Measurements from ENCODE around the gene CMTR1.

The CMTR1 gene

DNA sequence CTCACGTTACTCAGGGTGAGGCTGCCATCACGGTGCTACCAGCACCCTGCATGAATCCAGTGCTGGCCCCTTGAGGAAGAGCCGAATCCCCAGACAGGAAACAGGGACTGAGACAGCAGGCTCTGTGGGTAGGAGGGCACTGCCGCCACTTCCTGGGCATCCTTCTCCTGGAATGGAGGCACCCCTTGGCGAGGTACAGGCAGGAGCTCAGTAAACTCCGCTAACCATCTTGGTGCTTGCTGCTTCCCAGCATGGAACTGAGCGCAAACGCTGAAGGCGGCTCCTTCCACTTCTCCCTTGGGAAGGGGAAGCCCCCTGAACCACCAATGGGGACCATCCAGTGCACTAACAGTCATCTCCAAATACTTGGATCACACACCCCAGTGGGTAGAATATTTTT lies 80.1 kb downstream of the CMTR1 start:
- DNase-seq (ENCODE audit: low read depth in 1 of 2, low spot score in 1 of 2): no peak
- H3K27me3 ChIP-seq (ENCODE audit: insufficient read depth, poor library complexity, severe bottlenecking): peaks cover 30% of the 10 kb centered on the region
- no peak overlapping the region for H3K4me3 ChIP-seq (replicated peaks; ENCODE audit: insufficient read depth, low read length)
- H3K27ac ChIP-seq (replicated peaks): no peak overlapping the region
- TF ChIP-seq GABPA (IDR thresholded peaks at IDR 0.05; ENCODE audit: low read depth) (no peak), SPI1 (IDR thresholded peaks at IDR 0.05; ENCODE audit: borderline replicate concordance, low read depth) (no peak), POLR2AphosphoS5 (IDR thresholded peaks at IDR 0.05; ENCODE audit: low read depth) (no peak)
- TF ChIP-seq, protein P1, sequence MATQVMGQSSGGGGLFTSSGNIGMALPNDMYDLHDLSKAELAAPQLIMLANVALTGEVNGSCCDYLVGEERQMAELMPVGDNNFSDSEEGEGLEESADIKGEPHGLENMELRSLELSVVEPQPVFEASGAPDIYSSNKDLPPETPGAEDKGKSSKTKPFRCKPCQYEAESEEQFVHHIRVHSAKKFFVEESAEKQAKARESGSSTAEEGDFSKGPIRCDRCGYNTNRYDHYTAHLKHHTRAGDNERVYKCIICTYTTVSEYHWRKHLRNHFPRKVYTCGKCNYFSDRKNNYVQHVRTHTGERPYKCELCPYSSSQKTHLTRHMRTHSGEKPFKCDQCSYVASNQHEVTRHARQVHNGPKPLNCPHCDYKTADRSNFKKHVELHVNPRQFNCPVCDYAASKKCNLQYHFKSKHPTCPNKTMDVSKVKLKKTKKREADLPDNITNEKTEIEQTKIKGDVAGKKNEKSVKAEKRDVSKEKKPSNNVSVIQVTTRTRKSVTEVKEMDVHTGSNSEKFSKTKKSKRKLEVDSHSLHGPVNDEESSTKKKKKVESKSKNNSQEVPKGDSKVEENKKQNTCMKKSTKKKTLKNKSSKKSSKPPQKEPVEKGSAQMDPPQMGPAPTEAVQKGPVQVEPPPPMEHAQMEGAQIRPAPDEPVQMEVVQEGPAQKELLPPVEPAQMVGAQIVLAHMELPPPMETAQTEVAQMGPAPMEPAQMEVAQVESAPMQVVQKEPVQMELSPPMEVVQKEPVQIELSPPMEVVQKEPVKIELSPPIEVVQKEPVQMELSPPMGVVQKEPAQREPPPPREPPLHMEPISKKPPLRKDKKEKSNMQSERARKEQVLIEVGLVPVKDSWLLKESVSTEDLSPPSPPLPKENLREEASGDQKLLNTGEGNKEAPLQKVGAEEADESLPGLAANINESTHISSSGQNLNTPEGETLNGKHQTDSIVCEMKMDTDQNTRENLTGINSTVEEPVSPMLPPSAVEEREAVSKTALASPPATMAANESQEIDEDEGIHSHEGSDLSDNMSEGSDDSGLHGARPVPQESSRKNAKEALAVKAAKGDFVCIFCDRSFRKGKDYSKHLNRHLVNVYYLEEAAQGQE (IDR thresholded peaks at IDR 0.05; ENCODE audit: insufficient replicate concordance, low read depth): no peak

DNA sequence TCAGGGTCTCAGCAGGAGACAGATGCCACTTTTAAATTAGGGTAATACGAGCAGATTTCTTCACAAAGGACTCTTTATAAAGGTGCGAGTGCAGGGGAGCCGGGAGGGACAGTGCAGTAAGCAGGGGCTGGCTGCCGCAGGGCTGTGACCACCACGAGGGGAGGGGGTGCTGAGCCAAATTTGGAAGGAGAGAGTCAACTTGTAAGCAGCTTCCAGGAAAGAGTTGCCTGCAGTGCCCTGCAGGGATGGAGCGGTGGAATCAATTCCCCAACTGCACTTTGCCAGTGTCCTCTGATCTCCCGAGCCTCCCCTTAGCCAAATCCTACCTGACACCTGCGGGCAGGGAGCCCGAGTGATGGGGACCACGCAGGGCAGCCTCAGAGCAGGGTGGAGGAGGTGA lies 80.6 kb downstream of the CMTR1 start:
- no peak for DNase-seq (ENCODE audit: low read depth in 1 of 2, low spot score in 1 of 2)
- Histone ChIP-seq H3K27ac (replicated peaks) (no peak overlapping the region), H3K27me3 (ENCODE audit: insufficient read depth, poor library complexity, severe bottlenecking) (peaks cover 30% of the 10 kb centered on the region), H3K4me3 (replicated peaks; ENCODE audit: insufficient read depth, low read length) (no peak overlapping the region)
- TF ChIP-seq GABPA (IDR thresholded peaks at IDR 0.05; ENCODE audit: low read depth) (no peak), SPI1 (IDR thresholded peaks at IDR 0.05; ENCODE audit: borderline replicate concordance, low read depth) (no peak), POLR2AphosphoS5 (IDR thresholded peaks at IDR 0.05; ENCODE audit: low read depth) (no peak)
- TF ChIP-seq, protein P2, sequence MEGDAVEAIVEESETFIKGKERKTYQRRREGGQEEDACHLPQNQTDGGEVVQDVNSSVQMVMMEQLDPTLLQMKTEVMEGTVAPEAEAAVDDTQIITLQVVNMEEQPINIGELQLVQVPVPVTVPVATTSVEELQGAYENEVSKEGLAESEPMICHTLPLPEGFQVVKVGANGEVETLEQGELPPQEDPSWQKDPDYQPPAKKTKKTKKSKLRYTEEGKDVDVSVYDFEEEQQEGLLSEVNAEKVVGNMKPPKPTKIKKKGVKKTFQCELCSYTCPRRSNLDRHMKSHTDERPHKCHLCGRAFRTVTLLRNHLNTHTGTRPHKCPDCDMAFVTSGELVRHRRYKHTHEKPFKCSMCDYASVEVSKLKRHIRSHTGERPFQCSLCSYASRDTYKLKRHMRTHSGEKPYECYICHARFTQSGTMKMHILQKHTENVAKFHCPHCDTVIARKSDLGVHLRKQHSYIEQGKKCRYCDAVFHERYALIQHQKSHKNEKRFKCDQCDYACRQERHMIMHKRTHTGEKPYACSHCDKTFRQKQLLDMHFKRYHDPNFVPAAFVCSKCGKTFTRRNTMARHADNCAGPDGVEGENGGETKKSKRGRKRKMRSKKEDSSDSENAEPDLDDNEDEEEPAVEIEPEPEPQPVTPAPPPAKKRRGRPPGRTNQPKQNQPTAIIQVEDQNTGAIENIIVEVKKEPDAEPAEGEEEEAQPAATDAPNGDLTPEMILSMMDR (IDR thresholded peaks at IDR 0.05; ENCODE audit: insufficient read depth, low read length): no peak
- TF ChIP-seq, protein P1 (IDR thresholded peaks at IDR 0.05; ENCODE audit: insufficient replicate concordance, low read depth): no peak

DNA sequence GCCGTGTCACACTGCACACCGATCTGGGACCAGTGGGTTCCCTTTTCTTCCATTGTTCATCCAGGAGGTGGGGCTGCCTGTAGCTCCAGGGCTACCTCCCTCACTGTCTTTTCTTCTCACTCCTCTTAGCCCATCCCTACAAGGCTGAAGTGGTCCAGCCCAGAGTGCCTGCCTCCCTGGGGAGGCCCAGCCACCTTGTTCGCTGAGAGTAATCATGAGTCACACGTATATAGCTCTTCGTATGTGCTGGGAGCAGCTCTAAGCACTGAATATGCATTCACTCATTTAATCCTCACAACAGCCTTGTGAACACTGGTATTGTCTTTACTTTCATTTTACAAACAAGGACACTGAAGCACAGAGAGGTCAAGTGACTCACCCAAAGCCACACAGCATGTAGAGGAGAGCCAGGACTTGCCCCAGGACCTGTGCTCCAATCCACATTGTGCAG lies 81.3 kb downstream of the CMTR1 start:
- no peak for DNase-seq (ENCODE audit: low read depth in 1 of 2, low spot score in 1 of 2)
- Histone ChIP-seq H3K27ac (replicated peaks) (no peak overlapping the region), H3K4me3 (replicated peaks; ENCODE audit: insufficient read depth, low read length) (no peak overlapping the region), H3K27me3 (ENCODE audit: insufficient read depth, poor library complexity, severe bottlenecking) (peaks cover 30% of the 10 kb centered on the region)
- TF ChIP-seq GABPA (IDR thresholded peaks at IDR 0.05; ENCODE audit: low read depth) (no peak), POLR2AphosphoS5 (IDR thresholded peaks at IDR 0.05; ENCODE audit: low read depth) (no peak)
- TF ChIP-seq, protein P1 (IDR thresholded peaks at IDR 0.05; ENCODE audit: insufficient replicate concordance, low read depth): no peak

DNA sequence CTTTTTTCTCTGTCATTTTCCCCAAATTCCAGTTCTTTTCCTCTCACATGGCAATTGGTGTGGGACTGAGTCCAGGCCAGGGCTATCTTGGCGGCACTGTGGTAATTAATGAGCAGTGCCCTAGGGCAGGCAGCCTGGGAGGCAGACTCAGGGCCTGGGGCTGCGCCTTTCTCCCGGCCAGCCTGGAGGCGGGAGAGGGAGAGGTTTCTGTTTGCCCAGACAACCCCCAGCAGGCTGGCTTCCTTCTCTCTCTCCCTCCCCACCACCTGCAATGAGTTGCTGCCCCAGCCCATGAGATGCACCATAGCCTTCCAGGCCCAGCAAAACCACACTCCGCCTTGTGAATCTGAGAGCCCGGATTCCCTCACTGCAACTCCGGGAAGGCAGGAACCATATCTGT lies 81.8 kb downstream of the CMTR1 start:
- Histone ChIP-seq H3K27me3 (ENCODE audit: insufficient read depth, poor library complexity, severe bottlenecking) (peaks cover 30% of the 10 kb centered on the region), H3K27ac (replicated peaks) (no peak overlapping the region), H3K4me3 (replicated peaks; ENCODE audit: insufficient read depth, low read length) (no peak overlapping the region)
- TF ChIP-seq, protein P2 (IDR thresholded peaks at IDR 0.05; ENCODE audit: insufficient read depth, low read length): no peak
- TF ChIP-seq POLR2AphosphoS5 (IDR thresholded peaks at IDR 0.05; ENCODE audit: low read depth) (no peak), SPI1 (IDR thresholded peaks at IDR 0.05; ENCODE audit: borderline replicate concordance, low read depth) (no peak), GABPA (IDR thresholded peaks at IDR 0.05; ENCODE audit: low read depth) (no peak)
- TF ChIP-seq, protein P1 (IDR thresholded peaks at IDR 0.05; ENCODE audit: insufficient replicate concordance, low read depth): no peak
- DNase-seq (ENCODE audit: low read depth in 1 of 2, low spot score in 1 of 2): no peak
